K562 (cell line): ENCODE measurements around the gene PYY. TPM values are rescaled to one million over a fixed set of nuclear protein-coding genes. Genes with fewer than 3 reads are reported as not detected.
A peak's percentile ranks its signal among the peaks of the same experiment; 100 is the strongest.

ENCODE experiments used
- CREBBP ChIP-seq: IDR thresholded peaks from one replicate; pipeline ENCODE4 v1.6.1; 2012; ENCODE audit warnings: low read depth, mild to moderate bottlenecking, control low read depth, inconsistent platforms, low read length
- EZH2 ChIP-seq: IDR thresholded peaks from 2 replicates; pipeline ENCODE4 v1.6.1; 2012; ENCODE audit warnings: low read depth, mild to moderate bottlenecking, inconsistent platforms, low read length, borderline replicate concordance
- KLF1 ChIP-seq: fragments of 450-650 bp; IDR thresholded peaks from 2 replicates; pipeline ENCODE4 v1.6.1; 2016; ENCODE audit warnings: missing genetic modification characterization, missing compliant biosample characterization
- NR2C2 ChIP-seq, 2 experiments: fragments of 200-800 bp in 1 of 2; sonication (Bioruptor generic) in 1 of 2; sonication (generic) in 1 of 2; formaldehyde crosslinking in 1 of 2; IDR thresholded peaks; 2 replicates each; pipeline versions ENCODE4 v1.6.1 to v1.8.0; 2016 to 2022; ENCODE audit warnings: mild to moderate bottlenecking in 1 of 2, missing compliant biosample characterization in 1 of 2, missing genetic modification characterization in 1 of 2, missing genetic modification reagents in 1 of 2
- NR2F6 ChIP-seq: fragments of 450-650 bp; formaldehyde crosslinking; IDR thresholded peaks from 2 replicates; pipeline ENCODE4 v1.4.0; 2020; ENCODE audit warnings: mild to moderate bottlenecking
- PYGO2 ChIP-seq: fragments of 450-650 bp; IDR thresholded peaks from 2 replicates; pipeline ENCODE4 v1.6.1; 2016; ENCODE audit warnings: mild to moderate bottlenecking, missing genetic modification characterization, moderate library complexity, missing compliant biosample characterization
- RB1 ChIP-seq: fragments of 450-650 bp; IDR thresholded peaks from 2 replicates; pipeline ENCODE4 v1.6.1; 2017; ENCODE audit warnings: low read depth, mild to moderate bottlenecking
- ZC3H11A ChIP-seq: IDR thresholded peaks from 2 replicates; pipeline ENCODE4 v1.6.1; 2012; ENCODE audit warnings: low read depth, low read length, improper control_type of control experiment
- polyA plus RNA-seq, 8 experiments: library from polyadenylated mRNA; depleted of rRNA in 4 of 8; stranded (reverse) in 5 of 8; unstranded in 3 of 8; fragments of >200 nt; fragmentation: Nextera tagmentation in 2 of 8; fragmentation: Illumina TruSeq in 1 of 8; extraction: Ambion mirVana in 2 of 8; extraction: Trizol in 1 of 8; gene quantifications; 2 replicates each; pipeline versions ENCODE4 v1.2.1 to v1.2.3, GENCODE V29; 2011 to 2014; ENCODE audit warnings: inconsistent platforms in 1 of 8, missing spikeins in 1 of 8
- total RNA-seq, 7 experiments: library from RNA; depleted of rRNA in 6 of 7; stranded (reverse); fragments of >200 nt in 6 of 7; fragmentation: Illumina TruSeq in 2 of 7; extraction: Trizol in 2 of 7; gene quantifications; 2 replicates each; pipeline versions ENCODE4 v1.2.1 to v1.2.3, GENCODE V29; 2011 to 2021; ENCODE audit warnings: low replicate concordance in 1 of 7
- TF ChIP-seq, protein P1 (sequence below): fragments of 450-650 bp; formaldehyde crosslinking; IDR thresholded peaks from 2 replicates; pipeline ENCODE4 v1.4.0; 2022; ENCODE audit warnings: missing genetic modification characterization
- TF ChIP-seq, protein P2 (sequence below): sonication (generic); formaldehyde crosslinking; IDR thresholded peaks from 2 replicates; pipeline ENCODE4 v1.8.0; 2022; ENCODE audit warnings: missing genetic modification reagents, mild to moderate bottlenecking, borderline replicate concordance
- TF ChIP-seq, protein P3 (sequence below), 2 experiments: fragments of 200-800 bp in 1 of 2; sonication (Bioruptor generic) in 1 of 2; sonication (generic) in 1 of 2; formaldehyde crosslinking in 1 of 2; IDR thresholded peaks in 1 of 2; conservative IDR thresholded peaks in 1 of 2; 2 replicates each; pipeline versions ENCODE4 v1.5.0 to v1.6.1; 2016 to 2020; ENCODE audit warnings: missing compliant biosample characterization in 1 of 2, missing genetic modification characterization in 1 of 2, missing genetic modification reagents in 1 of 2
- TF ChIP-seq, protein P4 (sequence below): fragments of 450-650 bp; IDR thresholded peaks from 2 replicates; pipeline ENCODE4 v1.6.1; 2016; ENCODE audit warnings: low read depth

Gene PYY
- total and polyA plus RNA-seq, 9 of the 15 experiments (the other 6 are each of a cell fraction or from before 2014, with no cell fraction given): not detected

DNA sequence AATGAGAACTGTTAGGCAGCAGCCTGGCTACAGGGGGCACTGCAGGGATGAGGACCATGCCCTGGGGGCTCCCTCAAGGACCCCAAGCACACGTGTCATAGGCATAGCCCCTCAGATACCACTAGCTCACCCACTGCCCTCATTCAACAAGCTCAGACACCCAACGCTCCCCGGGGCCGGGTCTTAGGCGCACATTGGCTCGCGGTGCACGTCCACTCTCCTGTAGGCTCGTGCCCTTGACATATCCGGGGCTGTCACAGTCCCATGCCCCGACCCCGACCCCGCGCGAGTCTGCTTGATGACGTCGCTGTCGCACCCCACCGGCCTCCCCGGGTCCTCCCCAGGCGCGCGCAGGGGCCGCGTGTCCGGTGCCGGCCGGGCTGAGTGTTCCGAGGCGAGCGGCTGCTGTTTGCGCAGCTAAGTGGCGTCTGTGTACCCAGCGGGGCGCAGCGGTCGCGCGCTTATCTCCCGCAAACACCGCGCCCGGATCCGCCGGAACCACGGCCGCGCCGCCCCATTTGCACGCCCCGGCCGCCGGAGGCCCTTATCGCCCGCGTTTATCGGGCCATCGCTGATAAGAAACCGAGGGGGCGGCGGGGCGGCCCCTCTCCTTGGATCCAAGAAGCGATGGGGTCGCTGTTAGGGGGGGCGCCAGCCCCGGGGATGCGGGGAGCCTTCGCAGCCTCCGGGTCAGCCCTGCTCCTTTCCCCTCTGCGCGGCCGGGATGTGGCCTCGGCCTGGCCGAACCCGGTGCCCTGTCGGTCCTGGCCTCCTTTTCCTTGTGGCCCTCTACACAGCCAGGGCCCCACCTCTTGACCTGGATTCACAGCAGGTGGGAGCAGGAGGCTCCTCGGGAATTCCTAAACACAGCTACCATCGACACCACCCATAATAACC lies 30.0 kb upstream of the PYY start (continued):
- TF ChIP-seq, protein P1, sequence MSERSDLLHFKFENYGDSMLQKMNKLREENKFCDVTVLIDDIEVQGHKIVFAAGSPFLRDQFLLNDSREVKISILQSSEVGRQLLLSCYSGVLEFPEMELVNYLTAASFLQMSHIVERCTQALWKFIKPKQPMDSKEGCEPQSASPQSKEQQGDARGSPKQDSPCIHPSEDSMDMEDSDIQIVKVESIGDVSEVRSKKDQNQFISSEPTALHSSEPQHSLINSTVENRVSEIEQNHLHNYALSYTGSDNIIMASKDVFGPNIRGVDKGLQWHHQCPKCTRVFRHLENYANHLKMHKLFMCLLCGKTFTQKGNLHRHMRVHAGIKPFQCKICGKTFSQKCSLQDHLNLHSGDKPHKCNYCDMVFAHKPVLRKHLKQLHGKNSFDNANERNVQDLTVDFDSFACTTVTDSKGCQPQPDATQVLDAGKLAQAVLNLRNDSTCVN (CRISPR knock-in tag): no peak
- TF ChIP-seq, protein P2, sequence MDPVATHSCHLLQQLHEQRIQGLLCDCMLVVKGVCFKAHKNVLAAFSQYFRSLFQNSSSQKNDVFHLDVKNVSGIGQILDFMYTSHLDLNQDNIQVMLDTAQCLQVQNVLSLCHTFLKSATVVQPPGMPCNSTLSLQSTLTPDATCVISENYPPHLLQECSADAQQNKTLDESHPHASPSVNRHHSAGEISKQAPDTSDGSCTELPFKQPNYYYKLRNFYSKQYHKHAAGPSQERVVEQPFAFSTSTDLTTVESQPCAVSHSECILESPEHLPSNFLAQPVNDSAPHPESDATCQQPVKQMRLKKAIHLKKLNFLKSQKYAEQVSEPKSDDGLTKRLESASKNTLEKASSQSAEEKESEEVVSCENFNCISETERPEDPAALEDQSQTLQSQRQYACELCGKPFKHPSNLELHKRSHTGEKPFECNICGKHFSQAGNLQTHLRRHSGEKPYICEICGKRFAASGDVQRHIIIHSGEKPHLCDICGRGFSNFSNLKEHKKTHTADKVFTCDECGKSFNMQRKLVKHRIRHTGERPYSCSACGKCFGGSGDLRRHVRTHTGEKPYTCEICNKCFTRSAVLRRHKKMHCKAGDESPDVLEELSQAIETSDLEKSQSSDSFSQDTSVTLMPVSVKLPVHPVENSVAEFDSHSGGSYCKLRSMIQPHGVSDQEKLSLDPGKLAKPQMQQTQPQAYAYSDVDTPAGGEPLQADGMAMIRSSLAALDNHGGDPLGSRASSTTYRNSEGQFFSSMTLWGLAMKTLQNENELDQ: no peak
- TF ChIP-seq CREBBP: no peak
- TF ChIP-seq NR2F6: no peak
- no peak for TF ChIP-seq EZH2
- TF ChIP-seq, protein P3, sequence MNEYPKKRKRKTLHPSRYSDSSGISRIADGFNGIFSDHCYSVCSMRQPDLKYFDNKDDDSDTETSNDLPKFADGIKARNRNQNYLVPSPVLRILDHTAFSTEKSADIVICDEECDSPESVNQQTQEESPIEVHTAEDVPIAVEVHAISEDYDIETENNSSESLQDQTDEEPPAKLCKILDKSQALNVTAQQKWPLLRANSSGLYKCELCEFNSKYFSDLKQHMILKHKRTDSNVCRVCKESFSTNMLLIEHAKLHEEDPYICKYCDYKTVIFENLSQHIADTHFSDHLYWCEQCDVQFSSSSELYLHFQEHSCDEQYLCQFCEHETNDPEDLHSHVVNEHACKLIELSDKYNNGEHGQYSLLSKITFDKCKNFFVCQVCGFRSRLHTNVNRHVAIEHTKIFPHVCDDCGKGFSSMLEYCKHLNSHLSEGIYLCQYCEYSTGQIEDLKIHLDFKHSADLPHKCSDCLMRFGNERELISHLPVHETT (CRISPR knock-in tag; conservative IDR thresholded peaks at IDR 0.05 in 1 of 2, IDR thresholded peaks at IDR 0.05 in 1 of 2): no peak
- no peak for TF ChIP-seq ZC3H11A
- TF ChIP-seq NR2C2 (CRISPR knock-in tag; IDR thresholded peaks at IDR 0.05): no peak
- peak; percentile 73 for TF ChIP-seq NR2C2 (tag; IDR thresholded peaks at IDR 0.05)
- no peak for TF ChIP-seq PYGO2 (tag)
- peak; percentile 49; the same call in 1 of the 2 replicates for TF ChIP-seq RB1
- TF ChIP-seq, protein P4, sequence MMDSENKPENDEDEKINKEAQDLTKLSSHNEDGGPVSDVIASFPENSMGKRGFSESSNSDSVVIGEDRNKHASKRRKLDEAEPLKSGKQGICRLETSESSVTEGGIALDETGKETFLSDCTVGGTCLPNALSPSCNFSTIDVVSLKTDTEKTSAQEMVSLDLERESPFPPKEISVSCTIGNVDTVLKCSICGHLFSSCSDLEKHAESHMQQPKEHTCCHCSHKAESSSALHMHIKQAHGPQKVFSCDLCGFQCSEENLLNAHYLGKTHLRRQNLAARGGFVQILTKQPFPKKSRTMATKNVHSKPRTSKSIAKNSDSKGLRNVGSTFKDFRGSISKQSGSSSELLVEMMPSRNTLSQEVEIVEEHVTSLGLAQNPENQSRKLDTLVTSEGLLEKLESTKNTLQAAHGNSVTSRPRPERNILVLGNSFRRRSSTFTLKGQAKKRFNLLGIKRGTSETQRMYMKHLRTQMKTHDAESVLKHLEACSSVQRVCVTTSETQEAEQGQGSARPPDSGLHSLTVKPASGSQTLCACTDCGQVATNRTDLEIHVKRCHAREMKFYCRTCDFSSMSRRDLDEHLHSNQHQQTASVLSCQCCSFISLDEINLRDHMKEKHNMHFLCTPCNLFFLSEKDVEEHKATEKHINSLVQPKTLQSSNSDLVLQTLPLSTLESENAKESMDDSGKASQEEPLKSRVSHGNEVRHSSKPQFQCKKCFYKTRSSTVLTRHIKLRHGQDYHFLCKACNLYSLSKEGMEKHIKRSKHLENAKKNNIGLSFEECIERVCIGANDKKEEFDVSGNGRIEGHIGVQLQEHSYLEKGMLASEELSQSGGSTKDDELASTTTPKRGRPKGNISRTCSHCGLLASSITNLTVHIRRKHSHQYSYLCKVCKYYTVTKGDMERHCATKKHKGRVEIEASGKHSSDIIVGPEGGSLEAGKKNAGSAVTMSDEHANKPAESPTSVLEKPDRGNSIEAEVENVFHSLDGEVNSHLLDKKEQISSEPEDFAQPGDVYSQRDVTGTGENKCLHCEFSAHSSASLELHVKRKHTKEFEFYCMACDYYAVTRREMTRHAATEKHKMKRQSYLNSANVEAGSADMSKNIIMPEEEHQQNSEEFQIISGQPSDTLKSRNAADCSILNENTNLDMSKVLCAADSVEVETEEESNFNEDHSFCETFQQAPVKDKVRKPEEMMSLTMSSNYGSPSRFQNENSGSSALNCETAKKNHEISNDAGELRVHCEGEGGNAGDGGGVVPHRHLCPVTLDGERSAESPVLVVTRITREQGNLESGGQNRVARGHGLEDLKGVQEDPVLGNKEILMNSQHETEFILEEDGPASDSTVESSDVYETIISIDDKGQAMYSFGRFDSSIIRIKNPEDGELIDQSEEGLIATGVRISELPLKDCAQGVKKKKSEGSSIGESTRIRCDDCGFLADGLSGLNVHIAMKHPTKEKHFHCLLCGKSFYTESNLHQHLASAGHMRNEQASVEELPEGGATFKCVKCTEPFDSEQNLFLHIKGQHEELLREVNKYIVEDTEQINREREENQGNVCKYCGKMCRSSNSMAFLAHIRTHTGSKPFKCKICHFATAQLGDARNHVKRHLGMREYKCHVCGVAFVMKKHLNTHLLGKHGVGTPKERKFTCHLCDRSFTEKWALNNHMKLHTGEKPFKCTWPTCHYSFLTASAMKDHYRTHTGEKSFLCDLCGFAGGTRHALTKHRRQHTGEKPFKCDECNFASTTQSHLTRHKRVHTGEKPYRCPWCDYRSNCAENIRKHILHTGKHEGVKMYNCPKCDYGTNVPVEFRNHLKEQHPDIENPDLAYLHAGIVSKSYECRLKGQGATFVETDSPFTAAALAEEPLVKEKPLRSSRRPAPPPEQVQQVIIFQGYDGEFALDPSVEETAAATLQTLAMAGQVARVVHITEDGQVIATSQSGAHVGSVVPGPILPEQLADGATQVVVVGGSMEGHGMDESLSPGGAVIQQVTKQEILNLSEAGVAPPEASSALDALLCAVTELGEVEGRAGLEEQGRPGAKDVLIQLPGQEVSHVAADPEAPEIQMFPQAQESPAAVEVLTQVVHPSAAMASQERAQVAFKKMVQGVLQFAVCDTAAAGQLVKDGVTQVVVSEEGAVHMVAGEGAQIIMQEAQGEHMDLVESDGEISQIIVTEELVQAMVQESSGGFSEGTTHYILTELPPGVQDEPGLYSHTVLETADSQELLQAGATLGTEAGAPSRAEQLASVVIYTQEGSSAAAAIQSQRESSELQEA: no peak
- peak; percentile 65; the same call in 1 of the 2 replicates for TF ChIP-seq KLF1 (tag)
